GM12878 (cell line): ENCODE data around the gene KMT2E. TPM values are rescaled to one million over a fixed set of nuclear protein-coding genes. Genes with fewer than 3 reads are reported as not detected.

Source experiments
- ATAC-seq: fragments of 200-7000 bp; cut with Tn5 transposase; 3 replicates; pipeline ENCODE4 v1.9.1; 2020; ENCODE audit warnings: mild to moderate bottlenecking, moderate library complexity
- BruUV-seq: library from RNA; stranded (reverse); fragments of 400-500 nt; replicated peaks from 2 replicates; lab custom pipeline; 2021; lab: Mats Ljungman, UMichigan
- CTCF ChIA-PET: fragments of 300-600 bp; sonication (Branson Sonifier 250); formaldehyde crosslinking; extraction: SDS; loops from one replicate; lab custom pipeline; 2021; ENCODE audit warnings: inconsistent platforms; lab: Yijun Ruan, JAX
- POLR2A ChIA-PET: fragments of 350-600 bp; formaldehyde crosslinking; extraction: SDS; loops from one replicate; lab custom pipeline; 2021; ENCODE audit warnings: inconsistent platforms; lab: Charles Lee
- RAD21 ChIA-PET: fragments of 300-600 bp; sonication (Branson Sonifier 250); formaldehyde crosslinking; loops from one replicate; lab custom pipeline; 2023; ENCODE audit warnings: antibody characterized with exemption; ENCODE audit not compliant: unreplicated experiment; lab: Charles Lee
- SMC1A ChIA-PET: fragments of 300-600 bp; sonication (Branson Sonifier 250); formaldehyde crosslinking; loops from one replicate; lab custom pipeline; 2023; ENCODE audit not compliant: unreplicated experiment, uncharacterized antibody; lab: Charles Lee
- DNase-seq: peaks from one replicate; pipeline ENCODE4 v3.0.0-alpha.2; 2011; ENCODE audit warnings: low read depth, low spot score
- FAIRE-seq: peaks from 3 replicates; lab custom pipeline; 2011; peaks lifted over from hg19 to GRCh38; lab: Jason Lieb, UNC
- H2AFZ ChIP-seq: 2 replicates; pipeline ENCODE4 v1.6.0; 2011; ENCODE audit warnings: low read depth, low read length, control low read depth; ENCODE audit not compliant: control insufficient read depth
- H3K27ac ChIP-seq: 2 replicates; pipeline ENCODE4 v1.5.1; 2011; ENCODE audit warnings: control low read depth; ENCODE audit not compliant: control insufficient read depth, insufficient read depth
- H3K27me3 ChIP-seq, 2 experiments: replicated peaks in 1 of 2; 2 replicates each; pipeline versions ENCODE4 v1.6.0 to v1.6.1; 2011; ENCODE audit warnings: low read length in 1 of 2; ENCODE audit not compliant: control insufficient read depth in 2 of 2, insufficient read depth in 2 of 2
- H3K36me3 ChIP-seq, 2 experiments: 2 replicates each; pipeline ENCODE4 v1.5.1; 2011; ENCODE audit warnings: low read length in 1 of 2; ENCODE audit not compliant: control insufficient read depth in 2 of 2, insufficient read depth in 2 of 2
- H3K4me1 ChIP-seq: 2 replicates; pipeline ENCODE4 v1.6.1; 2011; ENCODE audit warnings: mild to moderate bottlenecking, low read length, moderate library complexity, mixed read lengths; ENCODE audit not compliant: control insufficient read depth, insufficient read depth
- H3K4me2 ChIP-seq: 2 replicates; pipeline ENCODE4 v1.6.0; 2011; ENCODE audit warnings: control low read depth; ENCODE audit not compliant: control insufficient read depth, insufficient read depth
- H3K4me3 ChIP-seq: fragments of 200-600 bp; sonication (generic); 2 replicates; pipeline ENCODE4 v1.5.1; 2016
- H3K79me2 ChIP-seq: 2 replicates; pipeline ENCODE4 v1.6.0; 2011; ENCODE audit warnings: low read length; ENCODE audit not compliant: control insufficient read depth, insufficient read depth
- H3K9ac ChIP-seq: 2 replicates; pipeline ENCODE4 v1.8.0; 2011; ENCODE audit warnings: low read length, control low read depth, mixed read lengths; ENCODE audit not compliant: control insufficient read depth, insufficient read depth
- H3K9me3 ChIP-seq: replicated peaks from 3 replicates; pipeline ENCODE4 v1.5.1; 2011; ENCODE audit warnings: mild to moderate bottlenecking, low read length; ENCODE audit not compliant: control insufficient read depth, insufficient read depth
- H4K20me1 ChIP-seq: 2 replicates; pipeline ENCODE4 v1.6.0; 2011; ENCODE audit not compliant: control insufficient read depth, insufficient read depth
- CBFB ChIP-seq: IDR thresholded peaks from 2 replicates; pipeline ENCODE4 v1.6.1; 2016; ENCODE audit warnings: antibody characterized with exemption, low read depth
- E2F4 ChIP-seq: IDR thresholded peaks from 2 replicates; pipeline ENCODE4 v1.6.1; 2012; ENCODE audit warnings: low read depth, low read length, improper control_type of control experiment
- NBN ChIP-seq: fragments of 450-650 bp; IDR thresholded peaks from 2 replicates; pipeline ENCODE4 v1.6.1; 2016
- NR2F1 ChIP-seq: fragments of 450-650 bp; conservative IDR thresholded peaks from 2 replicates; pipeline ENCODE4 v1.6.1; 2017; ENCODE audit warnings: mild to moderate bottlenecking
- RAD21 ChIP-seq: IDR thresholded peaks from 2 replicates; pipeline ENCODE4 v1.6.1; 2011; ENCODE audit warnings: mild to moderate bottlenecking, low read depth, low read length, moderate library complexity; ENCODE audit not compliant: insufficient read depth
- SP1 ChIP-seq: IDR thresholded peaks from one replicate; pipeline ENCODE4 v1.6.1; 2011; ENCODE audit warnings: low read depth, low read length
- STAT3 ChIP-seq: IDR thresholded peaks from 2 replicates; pipeline ENCODE4 v1.6.1; 2011; ENCODE audit warnings: low read depth, low read length, improper control_type of control experiment
- TCF7 ChIP-seq: IDR thresholded peaks from 2 replicates; pipeline ENCODE4 v1.6.1; 2014; ENCODE audit warnings: antibody characterized with exemption, borderline replicate concordance
- ZBTB4 ChIP-seq: fragments of 450-650 bp; formaldehyde crosslinking; IDR thresholded peaks from 2 replicates; pipeline ENCODE4 v1.4.0; 2022; ENCODE audit warnings: mild to moderate bottlenecking, moderate library complexity
- WGBS: methylation state at CpG from one replicate; pipeline ENCODE4 v1.1.6; 2016; ENCODE audit warnings: low lambda C conversion rate; ENCODE audit not compliant: insufficient replicate concordance, insufficient coverage; ENCODE audit errors: missing lambda C conversion rate; 5-methylcytosine and 5-hydroxymethylcytosine counted together
- in situ Hi-C: fragments of 300-500 bp; cut with MboI; formaldehyde crosslinking; loops from 9 replicates; pipeline ENCODE4 v1.14.3; 2018; ENCODE audit warnings: mixed read lengths
- intact Hi-C: fragments of 100-400 bp; cut with micrococcal nuclease; formaldehyde crosslinking; loops from one replicate; pipeline ENCODE4 v1.14.2; 2022; ENCODE audit not compliant: unreplicated experiment
- polyA plus RNA-seq, 11 experiments: library from polyadenylated mRNA; depleted of rRNA in 4 of 11; unstranded in 6 of 11; stranded (reverse) in 5 of 11; fragments of >200 nt; fragmentation: Nextera tagmentation in 4 of 11; fragmentation: Illumina TruSeq in 1 of 11; extraction: Ambion mirVana in 4 of 11; extraction: Trizol in 1 of 11; gene quantifications; 1 replicate in 1 of 11; 2 replicates in 10 of 11; pipeline versions ENCODE4 v1.2.1 to v1.2.3, GENCODE V29; 2011 to 2016; ENCODE audit warnings: inconsistent platforms in 2 of 11, missing spikeins in 2 of 11, low read depth in 1 of 11
- total RNA-seq, 4 experiments: library from RNA; depleted of rRNA in 3 of 4; stranded (reverse); fragments of >200 nt in 3 of 4; fragmentation: Illumina TruSeq in 1 of 4; extraction: Trizol in 1 of 4; gene quantifications; 2 replicates each; pipeline versions ENCODE4 v1.2.1 to v1.2.3, GENCODE V29; 2013 to 2021
- TF ChIP-seq, protein P1 (sequence below): IDR thresholded peaks from 2 replicates; pipeline ENCODE4 v1.6.1; 2012; ENCODE audit warnings: improper control_type of control experiment, low read depth, low read length; ENCODE audit not compliant: insufficient replicate concordance
- TF ChIP-seq, protein P2 (sequence below): fragments of 450-650 bp; IDR thresholded peaks from 2 replicates; pipeline ENCODE4 v1.6.1; 2017; ENCODE audit warnings: low read depth, mild to moderate bottlenecking, moderate library complexity

KMT2E gene
- total and polyA plus RNA-seq, 10 of the 15 experiments (the other 5 are each of a cell fraction or from before 2014, with no cell fraction given): 13.2 to 68.1 (median 34.1) TPM

- under 1% methylated on average over 39 of the region's 39 CpGs for WGBS
- H3K27ac ChIP-seq: peak overlapping the region; percentile 100
- peak overlapping the region; percentile 60; the same call in 1 of the 2 replicates for H2AFZ ChIP-seq
- intact Hi-C loops (loop anchor here (2.0 to 10.0 kb wide), 2 partner anchors 117 to 1271 kb away; partner anchors contain the start of gene NAMPT), in situ Hi-C loops (loop anchor here (5.0 to 25.0 kb wide), 2 partner anchors 66 to 1274 kb away; partner anchors contain the start of gene NAMPT)
- H4K20me1 ChIP-seq: peaks cover 3% of the 10 kb centered on the region
- CTCF ChIA-PET: interaction anchor here (0.6 to 5.8 kb wide), 2 partner anchors 23 to 31 kb away, joined by 3 to 66 read pairs; no protein-coding TSS in a partner anchor
- DNase-seq (peak; percentile 66), ATAC-seq (peak; percentile 62), FAIRE-seq (no peak)
- H3K9ac ChIP-seq: peak overlapping the region; percentile 100
- peaks cover 0 to 6% of the 10 kb centered on the region in 2 experiments; a peak in 2 of 4 replicates for H3K36me3 ChIP-seq
- no peaks in the 10 kb centered on the region for H3K9me3 ChIP-seq
- no TSS peak for BruUV-seq
- H3K27me3 ChIP-seq: no peaks in the 10 kb centered on the region
- POLR2A ChIA-PET: interaction anchor here (0.6 to 6.0 kb wide), 9 partner anchors 13 to 116 kb away, joined by 3 to 78 read pairs (median 4); no protein-coding TSS in a partner anchor
- H3K4me2 ChIP-seq: peak overlapping the region; percentile 60
- H3K4me1 ChIP-seq: peaks cover 4% of the 10 kb centered on the region
- SMC1A ChIA-PET: interaction anchor here (5.7 to 13.2 kb wide), 2 partner anchors 14 to 27 kb away, joined by 87 to 270 read pairs; no protein-coding TSS in a partner anchor
- RAD21 ChIA-PET: interaction anchor here (1.1 to 1.3 kb wide), 4 partner anchors 12 to 32 kb away, joined by 3 to 6 read pairs (median 4); no protein-coding TSS in a partner anchor
- H3K79me2 ChIP-seq: peaks cover 97% of the 10 kb centered on the region
- peak overlapping the region; percentile 100 for H3K4me3 ChIP-seq
- TF ChIP-seq, protein P1, sequence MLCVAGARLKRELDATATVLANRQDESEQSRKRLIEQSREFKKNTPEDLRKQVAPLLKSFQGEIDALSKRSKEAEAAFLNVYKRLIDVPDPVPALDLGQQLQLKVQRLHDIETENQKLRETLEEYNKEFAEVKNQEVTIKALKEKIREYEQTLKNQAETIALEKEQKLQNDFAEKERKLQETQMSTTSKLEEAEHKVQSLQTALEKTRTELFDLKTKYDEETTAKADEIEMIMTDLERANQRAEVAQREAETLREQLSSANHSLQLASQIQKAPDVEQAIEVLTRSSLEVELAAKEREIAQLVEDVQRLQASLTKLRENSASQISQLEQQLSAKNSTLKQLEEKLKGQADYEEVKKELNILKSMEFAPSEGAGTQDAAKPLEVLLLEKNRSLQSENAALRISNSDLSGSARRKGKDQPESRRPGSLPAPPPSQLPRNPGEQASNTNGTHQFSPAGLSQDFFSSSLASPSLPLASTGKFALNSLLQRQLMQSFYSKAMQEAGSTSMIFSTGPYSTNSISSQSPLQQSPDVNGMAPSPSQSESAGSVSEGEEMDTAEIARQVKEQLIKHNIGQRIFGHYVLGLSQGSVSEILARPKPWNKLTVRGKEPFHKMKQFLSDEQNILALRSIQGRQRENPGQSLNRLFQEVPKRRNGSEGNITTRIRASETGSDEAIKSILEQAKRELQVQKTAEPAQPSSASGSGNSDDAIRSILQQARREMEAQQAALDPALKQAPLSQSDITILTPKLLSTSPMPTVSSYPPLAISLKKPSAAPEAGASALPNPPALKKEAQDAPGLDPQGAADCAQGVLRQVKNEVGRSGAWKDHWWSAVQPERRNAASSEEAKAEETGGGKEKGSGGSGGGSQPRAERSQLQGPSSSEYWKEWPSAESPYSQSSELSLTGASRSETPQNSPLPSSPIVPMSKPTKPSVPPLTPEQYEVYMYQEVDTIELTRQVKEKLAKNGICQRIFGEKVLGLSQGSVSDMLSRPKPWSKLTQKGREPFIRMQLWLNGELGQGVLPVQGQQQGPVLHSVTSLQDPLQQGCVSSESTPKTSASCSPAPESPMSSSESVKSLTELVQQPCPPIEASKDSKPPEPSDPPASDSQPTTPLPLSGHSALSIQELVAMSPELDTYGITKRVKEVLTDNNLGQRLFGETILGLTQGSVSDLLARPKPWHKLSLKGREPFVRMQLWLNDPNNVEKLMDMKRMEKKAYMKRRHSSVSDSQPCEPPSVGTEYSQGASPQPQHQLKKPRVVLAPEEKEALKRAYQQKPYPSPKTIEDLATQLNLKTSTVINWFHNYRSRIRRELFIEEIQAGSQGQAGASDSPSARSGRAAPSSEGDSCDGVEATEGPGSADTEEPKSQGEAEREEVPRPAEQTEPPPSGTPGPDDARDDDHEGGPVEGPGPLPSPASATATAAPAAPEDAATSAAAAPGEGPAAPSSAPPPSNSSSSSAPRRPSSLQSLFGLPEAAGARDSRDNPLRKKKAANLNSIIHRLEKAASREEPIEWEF: peak; percentile 33
- TF ChIP-seq STAT3 (peak; percentile 10; the same call in 1 of the 2 replicates), NBN (no peak; the same call in 1 of the 2 replicates), TCF7 (no peak), ZBTB4 (CRISPR knock-in tag) (peak; percentile 30; the same call in 1 of the 2 replicates), RAD21 (peak; percentile 8; the same call in 1 of the 2 replicates), SP1 (no peak), NR2F1 (no peak), CBFB (peak; percentile 36; the same call in 1 of the 2 replicates), E2F4 (no peak)
- TF ChIP-seq, protein P2, sequence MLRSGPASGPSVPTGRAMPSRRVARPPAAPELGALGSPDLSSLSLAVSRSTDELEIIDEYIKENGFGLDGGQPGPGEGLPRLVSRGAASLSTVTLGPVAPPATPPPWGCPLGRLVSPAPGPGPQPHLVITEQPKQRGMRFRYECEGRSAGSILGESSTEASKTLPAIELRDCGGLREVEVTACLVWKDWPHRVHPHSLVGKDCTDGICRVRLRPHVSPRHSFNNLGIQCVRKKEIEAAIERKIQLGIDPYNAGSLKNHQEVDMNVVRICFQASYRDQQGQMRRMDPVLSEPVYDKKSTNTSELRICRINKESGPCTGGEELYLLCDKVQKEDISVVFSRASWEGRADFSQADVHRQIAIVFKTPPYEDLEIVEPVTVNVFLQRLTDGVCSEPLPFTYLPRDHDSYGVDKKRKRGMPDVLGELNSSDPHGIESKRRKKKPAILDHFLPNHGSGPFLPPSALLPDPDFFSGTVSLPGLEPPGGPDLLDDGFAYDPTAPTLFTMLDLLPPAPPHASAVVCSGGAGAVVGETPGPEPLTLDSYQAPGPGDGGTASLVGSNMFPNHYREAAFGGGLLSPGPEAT: no peak; the same call in 1 of the 2 replicates
Measured at GRCh38 chr7:105013221-105013815, 687 bp upstream of the KMT2E start.
